SK-N-MC (cell line): ENCODE measurements around the gene VSIG10L2.
"Not testable (repeated sequence)": the region's sequence is repeated elsewhere in the genome, so short reads cannot be mapped to it uniquely, and the experiment has no call there.

ENCODE experiments used
- DNase-seq: peaks from one replicate; pipeline ENCODE4 v3.0.0-alpha.2; 2011; ENCODE audit warnings: low read depth, low spot score
- H3K27ac ChIP-seq: fragments of 200-600 bp; sonication (generic); 2 replicates; pipeline ENCODE4 v1.5.1; 2016; ENCODE audit warnings: mixed run types
- H3K36me3 ChIP-seq: fragments of 200-600 bp; sonication (generic); 2 replicates; pipeline ENCODE4 v1.6.1; 2017; ENCODE audit warnings: antibody characterized with exemption, low read length, mixed read lengths; ENCODE audit not compliant: insufficient read depth
- H3K4me3 ChIP-seq: fragments of 200-600 bp; sonication (generic); 2 replicates; pipeline ENCODE4 v1.5.1; 2016
- H3K9ac ChIP-seq: fragments of 200-600 bp; sonication (generic); 2 replicates; pipeline ENCODE4 v1.8.0; 2017; ENCODE audit warnings: mixed run types, mixed read lengths; ENCODE audit not compliant: insufficient read length
- H3K9me3 ChIP-seq: fragments of 200-600 bp; sonication (generic); 2 replicates; pipeline ENCODE4 v1.6.1; 2017; ENCODE audit warnings: low read depth, mild to moderate bottlenecking, antibody characterized with exemption, low read length, moderate library complexity, mixed read lengths
- EZH2 ChIP-seq: fragments of 200-600 bp; sonication (generic); IDR thresholded peaks from one replicate; pipeline ENCODE4 v1.6.1; 2017; ENCODE audit warnings: antibody characterized with exemption
- FOXP2 ChIP-seq: optimal IDR thresholded peaks from 2 replicates; pipeline ENCODE3; 2011; ENCODE audit warnings: mild to moderate bottlenecking, moderate library complexity; ENCODE audit not compliant: insufficient read depth; ENCODE audit errors: extremely low read length, control extremely low read depth
- POLR2AphosphoS5 ChIP-seq: IDR thresholded peaks from 2 replicates; pipeline ENCODE4 v1.6.1; 2012; ENCODE audit warnings: mild to moderate bottlenecking, low read depth, low read length, borderline replicate concordance

The VSIG10L2 gene

GRCh38 chr11:125977333-125977732 lies 31.5 kb downstream of the VSIG10L2 start:
- H3K27ac ChIP-seq: no peak overlapping the region
- DNase-seq: no peak
- no peaks in the 10 kb centered on the region for H3K9me3 ChIP-seq
- H3K9ac ChIP-seq: no peak overlapping the region
- TF ChIP-seq EZH2 (no peak), FOXP2 (no peak), POLR2AphosphoS5 (no peak)
- no peak overlapping the region for H3K4me3 ChIP-seq
- H3K36me3 ChIP-seq: peaks cover 13% of the 10 kb centered on the region

DNA sequence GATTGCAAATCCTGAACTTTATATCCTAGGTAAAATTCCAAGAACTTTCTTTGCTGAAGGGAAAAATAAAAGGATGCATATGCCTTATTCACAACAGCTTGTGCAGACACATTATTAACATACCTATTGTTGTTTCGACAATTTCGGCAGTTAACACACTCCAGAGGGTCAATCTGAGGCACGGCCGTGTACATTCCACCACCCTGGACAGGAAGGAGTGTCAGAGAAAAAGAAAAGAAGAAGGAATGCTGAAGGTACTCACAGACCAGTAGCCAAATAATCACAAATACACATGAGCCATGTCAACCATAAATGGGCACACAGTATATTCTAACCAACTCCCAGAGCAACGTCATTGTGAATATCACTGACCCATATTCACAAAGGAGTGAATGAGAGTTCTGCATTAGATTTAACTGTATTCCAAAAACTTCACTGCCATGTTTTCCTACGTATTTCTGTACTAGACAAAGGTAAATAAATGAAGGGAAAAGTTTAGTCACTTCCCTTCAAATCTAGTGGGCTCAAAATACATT lies 32.4 kb downstream of the VSIG10L2 start:
- Histone ChIP-seq H3K9me3 (no peaks in the 10 kb centered on the region), H3K4me3 (no peak overlapping the region), H3K27ac (no peak overlapping the region), H3K9ac (no peak overlapping the region), H3K36me3 (peaks cover 22% of the 10 kb centered on the region)
- no peak for TF ChIP-seq EZH2
- TF ChIP-seq POLR2AphosphoS5: no peak
- TF ChIP-seq FOXP2: no peak
- no peak for DNase-seq

DNA sequence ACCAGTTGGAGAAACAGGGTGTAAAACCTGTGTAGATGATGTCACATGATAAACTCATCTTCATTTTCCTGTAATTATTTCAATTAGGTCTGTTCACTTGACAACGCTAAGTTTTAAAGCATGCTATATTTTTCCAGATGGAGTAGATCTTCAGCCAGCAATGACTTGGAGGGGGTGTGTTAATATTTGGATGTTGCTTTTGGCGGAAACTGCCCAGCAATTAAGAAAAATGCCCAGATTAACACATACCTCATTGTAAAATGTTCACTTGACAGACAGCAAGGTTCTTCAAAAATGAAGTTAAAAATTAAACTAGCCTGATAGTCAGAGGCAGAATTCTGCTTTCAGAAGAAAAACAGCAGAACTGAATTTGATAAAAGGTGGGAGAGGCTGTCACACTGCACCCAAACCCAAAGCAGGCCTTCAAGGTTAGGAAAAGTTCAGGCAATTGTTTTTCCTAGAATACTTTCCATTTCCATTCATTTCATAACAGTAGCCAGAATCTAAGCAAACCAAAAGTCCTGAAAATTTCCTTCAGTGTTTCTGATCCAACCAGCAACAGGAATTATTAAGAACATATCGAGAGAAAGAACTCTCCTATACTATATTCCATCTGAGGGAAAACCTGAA lies 33.0 kb downstream of the VSIG10L2 start:
- H3K9me3 ChIP-seq: no peaks in the 10 kb centered on the region
- no peak for TF ChIP-seq FOXP2
- no peak for TF ChIP-seq POLR2AphosphoS5
- TF ChIP-seq EZH2: no peak
- no peak overlapping the region for H3K9ac ChIP-seq
- no peak overlapping the region for H3K27ac ChIP-seq
- no peak for DNase-seq
- no peak overlapping the region for H3K4me3 ChIP-seq
- H3K36me3 ChIP-seq: peaks cover 29% of the 10 kb centered on the region

- no peak overlapping the region for H3K4me3 ChIP-seq
- no peak overlapping the region for H3K9ac ChIP-seq
- H3K27ac ChIP-seq: no peak overlapping the region
- DNase-seq: no peak
- no peaks in the 10 kb centered on the region for H3K9me3 ChIP-seq
- peaks cover 33% of the 10 kb centered on the region for H3K36me3 ChIP-seq
- no peak for TF ChIP-seq EZH2
- TF ChIP-seq POLR2AphosphoS5: no peak
- no peak for TF ChIP-seq FOXP2
Observed at GRCh38 chr11:125979511-125979910, 33.7 kb downstream of the VSIG10L2 start.

GRCh38 chr11:125980436-125980835 lies 34.6 kb downstream of the VSIG10L2 start:
- H3K4me3 ChIP-seq: peak overlapping the region; percentile 37
- H3K9me3 ChIP-seq: no peaks in the 10 kb centered on the region
- H3K9ac ChIP-seq: no peak overlapping the region
- no peak overlapping the region for H3K27ac ChIP-seq
- no peak for TF ChIP-seq FOXP2
- no peak for TF ChIP-seq POLR2AphosphoS5
- no peak for TF ChIP-seq EZH2
- DNase-seq: peak; percentile 42
- H3K36me3 ChIP-seq: peaks cover 33% of the 10 kb centered on the region

- H3K27ac ChIP-seq: no peak overlapping the region
- TF ChIP-seq FOXP2 (no peak), POLR2AphosphoS5 (no peak), EZH2 (no peak)
- no peak overlapping the region for H3K4me3 ChIP-seq
- no peak for DNase-seq
- no peaks in the 10 kb centered on the region for H3K9me3 ChIP-seq
- no peak overlapping the region for H3K9ac ChIP-seq
- H3K36me3 ChIP-seq: peaks cover 33% of the 10 kb centered on the region
Observed at GRCh38 chr11:125982348-125982730, 36.5 kb downstream of the VSIG10L2 start.

DNA sequence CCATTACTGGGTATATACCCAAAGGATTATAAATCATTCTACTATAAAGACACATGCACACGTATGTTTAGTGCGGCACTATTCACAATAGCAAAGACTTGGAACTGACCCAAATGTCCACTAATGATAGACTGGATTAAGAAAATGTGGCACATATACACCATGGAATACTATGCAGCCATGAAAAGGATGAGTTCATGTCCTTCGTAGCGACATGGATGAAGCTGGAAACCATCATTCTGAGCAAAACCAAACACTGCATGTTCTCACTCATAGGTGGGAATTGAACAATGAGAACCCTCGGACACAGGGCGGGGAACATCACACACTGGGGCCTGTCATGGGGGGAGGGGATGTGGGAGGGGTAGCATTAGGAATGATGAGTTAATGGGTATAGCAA lies 40.1 kb downstream of the VSIG10L2 start:
- DNase-seq, H3K9me3 ChIP-seq, H3K4me3 ChIP-seq, H3K9ac ChIP-seq, H3K27ac ChIP-seq: not testable (repeated sequence)
- H3K36me3 ChIP-seq: peaks cover 34% of the 10 kb centered on the region

DNA sequence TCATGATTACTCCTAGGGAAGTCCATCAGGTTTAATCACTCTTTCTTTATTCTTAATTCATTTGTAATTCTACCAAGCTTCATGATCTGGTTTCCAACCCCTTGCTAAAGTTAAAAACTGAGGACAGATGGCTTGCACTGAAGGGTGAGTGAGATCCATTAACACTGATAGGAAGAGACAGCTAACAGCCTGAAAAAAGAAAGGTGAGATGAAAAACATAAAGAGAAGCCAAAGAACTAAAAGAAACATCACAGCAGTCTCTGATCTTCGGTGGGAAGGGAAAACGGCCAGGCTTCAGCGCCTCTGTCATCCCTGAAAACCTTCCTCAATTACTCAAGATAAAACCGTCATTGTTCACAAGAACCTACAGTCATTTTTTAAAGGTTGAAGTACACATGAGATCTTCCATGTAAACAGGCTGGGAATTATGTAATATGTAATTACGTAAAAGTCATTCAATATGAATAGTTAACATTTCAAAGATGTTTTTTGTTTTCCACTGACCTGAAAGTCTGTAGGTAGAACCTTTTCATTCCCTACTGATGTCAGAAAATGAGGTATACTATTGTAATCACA lies 41.3 kb downstream of the VSIG10L2 start:
- H3K36me3 ChIP-seq: peaks cover 31% of the 10 kb centered on the region
- no peak overlapping the region for H3K9ac ChIP-seq
- TF ChIP-seq FOXP2 (no peak), POLR2AphosphoS5 (no peak), EZH2 (no peak)
- no peak overlapping the region for H3K4me3 ChIP-seq
- no peak for DNase-seq
- H3K9me3 ChIP-seq: no peaks in the 10 kb centered on the region
- H3K27ac ChIP-seq: no peak overlapping the region

GRCh38 chr11:125990244-125990643 lies 44.4 kb downstream of the VSIG10L2 start:
- Histone ChIP-seq H3K9me3 (no peaks in the 10 kb centered on the region), H3K36me3 (peaks cover 25% of the 10 kb centered on the region), H3K4me3 (no peak overlapping the region), H3K27ac (no peak overlapping the region), H3K9ac (no peak overlapping the region)
- peak; percentile 72 for DNase-seq
- TF ChIP-seq EZH2: no peak
